Endothelial cell of hepatic sinusoid (primary cell): Measurements from ENCODE around the gene ACBD5.

Experiments
- in situ Hi-C: cut with HindIII; loops from 2 replicates; pipeline ENCODE4 v1.10.0; 2017; ENCODE audit warnings: low sequenced_read_pairs

Gene ACBD5

GRCh38 chr10:27155066-27155754 is 85.4 kb downstream of the ACBD5 start, which contains the start of gene MASTL:
Gene MASTL, plus strand, starts transcription at chr10:27155352. Its CDS starts 75 bp downstream, at chr10:27155427.
- in situ Hi-C loops = no loop called here

- in situ Hi-C loops = no loop called here
These were observed 86.8 kb downstream of the ACBD5 start for GRCh38 chr10:27153845-27154193.

- in situ Hi-C loops = no loop called here
These were observed 87.3 kb downstream of the ACBD5 start for GRCh38 chr10:27153329-27153728.

GRCh38 chr10:27152687-27153086 is 87.9 kb downstream of the ACBD5 start:
- in situ Hi-C loops = no loop called here

GRCh38 chr10:27150261-27150660 is 90.3 kb downstream of the ACBD5 start:
- in situ Hi-C loops = no loop called here

- in situ Hi-C loops = no loop called here
These were observed 92.9 kb downstream of the ACBD5 start for GRCh38 chr10:27147701-27148100.

GRCh38 chr10:27145937-27146336 is 94.7 kb downstream of the ACBD5 start:
- in situ Hi-C loops = no loop called here
